ENCODE measurements around the gene BORCS5.

GRCh38 chr12:12505544-12506495 is 148.9 kb downstream of the BORCS5 start:
- TF ChIP-seq TCF4 (CRISPR knock-in tag; IDR thresholded peaks at IDR 0.05; ENCODE audit: borderline replicate concordance) (peak; percentile 94), RARB (CRISPR knock-in tag; IDR thresholded peaks at IDR 0.05) (peak; percentile 78; the same call in 1 of the 2 replicates), OSR1 (CRISPR knock-in tag; IDR thresholded peaks at IDR 0.05) (no peak), ZFP30 (CRISPR knock-in tag; IDR thresholded peaks at IDR 0.05) (no peak), GLIS3 (CRISPR knock-in tag; IDR thresholded peaks at IDR 0.05) (no peak)

Measured in SK-N-SH treated with all-trans-retinoic acid at 6 μM for 48 hours (cell line).